Amniotic stem cell (primary cell): ENCODE data around the gene GABBR2.

Experiments
- DNase-seq: peaks from one replicate; lab custom pipeline; 2025; lab: John Stamatoyannopoulos, UW

Gene GABBR2

DNA sequence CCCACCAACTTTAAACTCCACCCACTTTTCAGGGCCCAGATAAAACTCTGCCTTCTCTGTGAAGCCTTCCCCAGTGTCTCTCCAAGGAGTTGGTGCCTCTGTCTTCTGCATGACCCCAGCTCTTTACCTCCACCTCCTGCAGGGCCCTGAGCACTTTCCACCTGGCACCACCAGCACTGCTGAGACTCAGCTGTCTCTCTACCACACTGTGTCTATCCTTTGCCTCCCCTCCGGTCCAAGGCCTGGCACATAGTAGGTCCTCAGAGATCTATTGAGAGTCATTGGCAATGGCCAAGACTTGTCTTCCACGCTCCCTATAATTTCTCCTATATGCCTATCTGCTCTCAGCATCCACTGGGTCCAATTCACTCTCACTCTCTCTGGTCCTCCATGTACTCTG lies 12.9 kb upstream of the GABBR2 start:
- DNase-seq: no peak

DNA sequence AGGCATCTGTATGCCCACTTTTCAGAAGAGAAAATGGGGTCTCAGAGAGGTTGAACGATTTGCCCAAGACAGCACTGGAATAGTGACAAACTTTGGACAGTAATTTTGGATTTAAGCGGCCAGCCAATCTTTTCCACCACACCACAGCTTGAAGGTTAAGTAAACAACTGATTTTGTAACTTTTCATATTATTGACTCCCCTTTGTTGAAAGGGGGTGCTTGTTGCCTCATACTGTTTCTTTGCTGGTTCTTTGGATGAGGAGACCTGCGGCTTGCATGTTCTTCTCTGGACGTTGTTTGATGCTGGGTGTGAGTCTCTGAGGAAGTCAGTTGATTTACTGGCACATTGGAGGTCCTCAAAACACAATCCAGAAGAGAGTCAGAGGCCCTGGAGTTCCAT lies 11.7 kb upstream of the GABBR2 start:
- no peak for DNase-seq

DNA sequence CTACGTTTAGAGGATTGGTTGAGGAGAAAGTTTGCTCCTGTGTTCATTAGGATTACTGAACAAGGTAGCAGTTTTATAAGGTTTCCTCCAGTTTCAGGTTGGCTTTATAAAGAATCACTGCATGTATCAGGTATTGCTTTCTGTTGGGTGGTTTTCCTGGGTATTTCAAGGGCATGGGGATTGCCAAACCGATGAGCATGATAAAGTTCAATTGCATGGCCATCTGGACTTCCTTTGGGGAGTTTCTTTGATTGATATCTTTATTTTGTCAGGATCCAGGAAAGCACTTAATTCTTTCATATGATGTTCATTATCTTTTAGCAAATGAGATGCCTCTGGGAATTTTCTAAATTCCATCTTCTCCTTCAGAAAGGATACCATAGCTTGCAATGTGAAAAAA lies 10.3 kb upstream of the GABBR2 start:
- no peak for DNase-seq

DNA sequence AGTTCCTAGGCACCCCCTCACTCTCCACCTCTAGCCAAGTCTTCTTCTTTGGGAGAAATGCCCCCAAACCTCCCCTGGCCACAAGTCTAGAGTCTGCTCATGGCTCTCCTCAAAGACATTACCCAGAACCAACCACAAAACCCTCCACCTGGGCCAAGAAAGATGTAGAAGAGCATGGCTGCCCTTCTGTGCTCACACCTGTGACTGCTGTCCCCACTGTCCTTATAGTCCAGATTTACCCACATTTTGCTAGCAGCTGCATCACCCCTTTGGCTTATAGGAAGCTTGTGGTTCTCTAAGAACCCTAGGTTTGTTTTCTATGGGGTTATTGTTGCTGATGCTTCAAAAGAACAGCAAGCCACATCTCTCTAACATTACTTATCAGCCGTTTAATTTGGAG lies 6.1 kb upstream of the GABBR2 start:
- DNase-seq: no peak

DNA sequence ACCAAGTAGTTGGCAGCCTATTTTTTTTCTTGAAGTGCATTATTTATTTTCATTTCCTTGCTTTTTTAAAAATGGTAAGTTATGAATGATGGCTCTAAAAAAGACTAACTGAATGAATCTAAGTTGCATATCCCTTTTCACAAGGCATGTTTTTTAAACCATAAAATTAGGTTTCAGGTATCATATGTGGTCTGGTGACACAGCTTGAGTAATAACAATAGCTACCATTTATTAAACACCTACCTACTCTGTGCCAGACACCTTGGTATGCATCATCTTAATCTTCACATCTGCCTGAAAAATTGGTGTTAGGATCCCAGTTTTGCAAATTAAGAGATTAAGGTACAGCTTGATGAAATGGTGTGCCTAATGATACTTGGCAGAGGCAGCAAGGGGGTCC lies 4.3 kb upstream of the GABBR2 start:
- DNase-seq: no peak

DNA sequence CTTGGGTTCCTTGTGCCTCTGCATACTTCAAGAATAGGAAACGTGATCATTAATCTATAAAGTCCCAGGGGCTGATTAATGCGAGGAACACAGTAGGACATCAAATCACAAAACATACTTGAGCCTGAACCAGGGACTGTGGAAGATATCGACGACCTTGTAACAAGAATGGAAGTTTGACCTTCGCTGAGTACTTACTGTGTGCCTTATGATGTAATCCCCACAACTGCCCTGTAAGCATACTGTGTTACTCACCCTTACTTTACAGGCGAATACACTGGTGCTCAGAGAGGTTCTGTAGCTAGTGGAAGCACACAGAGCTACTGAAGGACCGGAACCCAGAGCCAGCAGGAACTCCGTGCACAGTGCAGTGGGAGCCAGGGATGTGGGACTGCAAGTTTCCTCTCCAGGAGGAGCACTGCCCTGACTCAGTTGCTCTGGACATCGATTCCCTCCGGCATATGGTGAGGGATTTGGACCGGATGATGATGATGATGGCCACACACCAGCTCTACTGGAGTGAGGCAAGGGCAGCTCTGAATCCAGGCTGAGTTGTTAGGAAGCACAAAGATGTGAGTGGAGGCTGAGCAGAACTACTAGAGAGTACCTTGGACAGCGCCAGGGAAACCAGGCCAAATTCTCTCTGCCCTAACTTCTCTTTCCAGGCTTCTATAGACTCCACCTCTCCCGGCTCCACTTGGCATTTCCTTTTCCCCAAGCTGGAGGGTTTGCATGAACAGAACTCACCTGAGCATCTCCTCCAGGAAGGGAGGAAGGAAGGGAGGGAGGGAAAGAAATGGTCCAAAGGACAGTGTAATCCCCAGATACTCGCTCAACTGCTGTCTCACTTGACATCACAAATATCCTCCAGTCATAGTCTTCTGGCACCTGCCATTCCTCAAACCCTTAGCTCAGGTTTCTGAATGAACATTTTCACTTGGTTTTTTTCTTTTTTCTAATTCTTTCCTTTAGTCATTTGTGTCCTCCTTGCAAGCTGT lies 1.5 kb upstream of the GABBR2 start:
- peak; percentile 21 for DNase-seq

DNA sequence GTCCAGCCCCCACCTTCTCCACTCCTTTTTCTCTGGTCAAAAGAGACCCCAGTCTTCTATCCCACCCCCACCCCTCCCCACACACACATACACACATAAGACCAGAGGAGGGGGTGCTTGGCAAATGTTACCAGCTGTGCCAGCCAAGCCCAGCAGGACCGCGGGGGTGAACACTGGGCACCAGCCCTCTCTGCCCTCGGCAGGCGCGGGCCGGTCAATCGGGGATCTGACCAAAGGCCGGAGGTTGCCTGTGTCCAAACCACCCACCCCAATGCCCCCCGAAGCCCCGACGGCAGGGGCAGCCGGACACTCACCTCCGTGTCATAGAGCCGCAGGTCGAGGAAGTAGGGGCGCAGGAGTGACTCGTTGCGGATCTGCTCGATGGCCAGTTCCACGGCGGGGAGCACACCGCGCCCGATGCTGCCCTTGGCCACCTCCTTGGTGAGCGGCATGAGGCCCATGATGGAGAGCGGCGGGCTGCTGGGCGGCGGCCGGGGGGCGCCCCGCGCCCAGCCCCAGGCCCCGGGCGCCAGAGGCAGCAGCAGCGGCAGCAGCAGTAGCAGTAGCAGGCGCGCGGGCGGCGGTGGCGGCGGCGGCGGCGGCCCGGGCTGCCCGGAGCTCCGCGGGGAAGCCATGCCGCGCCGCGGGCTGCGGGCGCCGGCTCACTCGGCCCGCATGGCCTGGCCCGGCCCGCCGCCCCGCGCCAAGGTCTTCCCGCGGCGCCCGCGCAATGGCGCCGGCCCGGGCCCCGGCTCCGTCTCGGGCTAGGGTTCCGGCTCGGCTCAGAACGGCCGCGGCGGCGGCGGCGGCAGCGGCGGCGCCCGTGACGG lies 417 bp downstream of the GABBR2 start:
- DNase-seq: no peak

DNA sequence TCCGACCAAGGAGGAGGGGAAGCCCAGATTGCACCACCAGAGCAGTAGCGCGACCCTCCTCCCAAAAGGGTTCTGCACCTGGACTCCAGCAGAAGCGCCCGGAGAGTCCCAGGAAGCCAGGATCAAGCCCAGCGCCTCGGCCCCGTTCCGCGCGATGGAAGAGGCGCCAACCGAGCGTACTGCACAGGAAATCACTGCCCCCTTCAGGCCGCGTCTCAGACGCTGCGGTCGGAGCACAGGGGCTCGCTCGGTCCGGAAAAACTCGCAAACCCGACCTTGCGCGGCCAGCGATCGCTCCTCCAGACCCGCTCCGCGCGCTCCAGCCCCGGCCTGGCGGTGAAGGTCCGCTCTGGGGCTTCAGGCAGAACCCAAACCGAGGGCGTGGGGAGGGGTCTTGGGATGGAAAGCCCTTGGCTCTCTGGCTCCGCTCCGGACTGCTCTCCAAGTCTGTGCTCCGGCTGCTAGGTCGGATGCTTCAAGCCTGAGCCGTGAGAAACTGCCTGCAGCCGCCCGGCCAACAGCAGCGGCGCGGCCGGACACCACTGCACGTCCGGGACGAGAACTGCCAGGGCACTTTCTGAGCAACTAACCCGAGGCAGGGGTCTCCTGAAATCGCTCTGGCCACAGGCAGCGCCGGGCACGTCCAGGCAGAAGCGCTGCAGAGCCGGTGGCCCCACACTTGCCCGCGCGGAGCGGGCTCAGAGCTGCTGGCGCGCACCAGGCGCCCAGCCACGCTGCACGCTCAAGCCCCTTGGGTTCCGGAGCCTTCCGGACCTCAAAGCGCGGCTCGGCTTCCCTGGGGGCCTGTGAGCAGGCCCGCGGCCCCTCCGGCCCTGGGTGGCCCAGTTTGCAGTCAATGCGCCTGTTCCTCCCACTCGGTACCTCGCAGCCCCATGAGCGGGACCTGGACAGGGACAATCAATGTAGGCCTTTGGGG lies 1.3 kb downstream of the GABBR2 start:
- DNase-seq: peak; percentile 26

DNA sequence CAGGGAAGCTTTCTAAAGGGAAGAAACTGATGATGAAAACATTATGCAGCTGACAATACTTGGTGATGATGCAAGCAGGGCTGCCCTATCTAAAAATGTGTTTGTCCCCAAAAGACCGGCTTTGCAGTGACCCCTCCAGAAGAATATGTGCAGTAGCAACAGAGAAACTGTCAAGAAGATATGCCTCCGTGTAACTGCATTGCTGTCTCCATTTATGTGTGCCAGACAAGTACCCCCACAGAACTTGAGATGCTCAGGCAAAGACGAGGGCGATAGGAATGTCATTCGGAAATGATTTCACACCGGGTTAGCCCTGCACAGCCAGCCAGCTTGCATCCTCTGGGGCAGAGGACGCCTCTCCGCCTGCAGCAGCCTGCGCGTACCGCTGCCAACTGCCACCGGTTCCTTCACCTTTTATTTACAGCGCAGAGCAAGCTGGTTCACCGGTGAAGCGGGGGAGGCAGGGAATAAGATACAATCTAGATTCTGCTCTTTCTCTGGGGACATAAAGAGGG lies 2.0 kb downstream of the GABBR2 start:
- no peak for DNase-seq

DNA sequence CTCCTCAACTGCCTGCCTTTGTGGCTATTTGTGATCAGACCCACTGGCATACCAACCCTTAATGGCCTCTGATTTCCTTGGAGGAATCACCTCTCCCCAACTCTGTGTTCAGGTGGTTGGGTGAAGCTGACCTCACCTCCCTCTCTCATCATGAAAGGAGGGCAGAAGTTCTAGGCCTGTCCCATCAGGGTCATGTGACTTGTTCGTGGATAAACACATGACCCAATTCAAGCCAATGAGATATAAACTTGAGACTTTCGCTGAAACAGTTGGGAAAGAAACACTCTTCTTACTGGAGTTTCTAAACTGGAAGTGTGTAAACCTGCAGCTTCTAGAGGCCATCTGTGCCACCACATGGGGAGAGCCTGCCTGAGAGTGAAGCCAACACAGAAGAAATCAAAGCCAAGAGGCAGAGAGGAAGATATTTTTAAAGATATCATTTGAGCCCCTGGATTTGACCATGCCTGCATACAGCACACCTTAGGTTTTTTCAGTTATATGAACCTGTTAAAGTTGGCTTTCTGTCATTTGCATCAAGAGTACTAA lies 5.8 kb downstream of the GABBR2 start:
- no peak for DNase-seq

DNA sequence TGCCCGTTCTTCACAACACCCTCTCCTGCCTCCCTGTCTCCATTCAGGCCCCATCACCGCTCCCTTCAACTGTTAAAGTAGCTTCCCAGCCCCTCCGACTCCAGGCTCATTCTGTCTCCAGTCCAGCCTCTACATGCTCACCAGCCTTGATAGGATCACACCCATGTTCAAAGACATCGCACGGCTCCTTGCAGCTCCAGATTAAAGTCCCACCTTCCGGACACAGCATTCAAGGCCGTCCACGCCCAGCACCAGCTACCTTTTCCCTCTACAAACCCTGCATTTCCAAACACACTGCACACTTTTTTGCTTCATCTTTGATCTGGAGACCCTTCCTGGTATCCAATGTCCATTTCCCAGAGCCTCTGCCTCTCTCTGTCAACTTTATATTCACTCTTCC lies 6.4 kb downstream of the GABBR2 start:
- DNase-seq: no peak

DNA sequence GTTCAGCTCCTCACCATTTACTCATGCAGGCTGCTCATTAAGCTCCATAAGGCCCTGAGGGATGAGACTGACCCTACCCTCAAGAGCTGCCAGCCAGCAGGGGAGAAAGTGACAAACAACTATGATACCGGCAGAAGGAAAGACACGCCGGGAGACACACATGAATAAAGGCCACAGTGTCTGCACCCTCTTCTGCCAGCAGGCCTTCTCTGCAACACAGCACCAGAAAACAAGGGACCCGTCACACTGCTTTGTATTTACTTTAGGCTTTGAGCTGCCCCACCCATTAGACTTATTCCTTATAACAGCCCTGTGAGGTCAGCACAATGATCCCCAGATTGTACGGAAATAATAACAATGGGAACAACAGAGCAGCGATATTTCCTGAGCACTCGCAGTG lies 7.2 kb downstream of the GABBR2 start:
- no peak for DNase-seq

DNA sequence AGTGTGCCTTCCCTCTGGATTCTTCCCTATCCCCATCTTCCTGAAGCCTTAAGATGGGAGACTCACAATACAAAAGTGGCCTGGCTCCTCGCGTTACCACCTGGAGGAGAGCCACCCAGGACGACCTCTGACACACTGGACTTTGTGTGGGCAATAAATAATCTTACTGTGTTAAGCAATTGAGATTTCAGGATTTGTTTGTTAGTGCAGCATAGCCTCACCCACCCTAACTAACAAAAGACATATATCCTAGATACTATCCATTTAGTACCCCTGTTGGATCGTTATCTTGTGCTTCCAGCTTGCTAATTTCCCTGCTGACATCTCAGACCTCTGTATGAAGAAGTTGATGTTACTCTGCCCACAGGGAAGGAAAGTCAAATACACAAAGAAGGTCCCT lies 7.9 kb downstream of the GABBR2 start:
- DNase-seq: no peak

DNA sequence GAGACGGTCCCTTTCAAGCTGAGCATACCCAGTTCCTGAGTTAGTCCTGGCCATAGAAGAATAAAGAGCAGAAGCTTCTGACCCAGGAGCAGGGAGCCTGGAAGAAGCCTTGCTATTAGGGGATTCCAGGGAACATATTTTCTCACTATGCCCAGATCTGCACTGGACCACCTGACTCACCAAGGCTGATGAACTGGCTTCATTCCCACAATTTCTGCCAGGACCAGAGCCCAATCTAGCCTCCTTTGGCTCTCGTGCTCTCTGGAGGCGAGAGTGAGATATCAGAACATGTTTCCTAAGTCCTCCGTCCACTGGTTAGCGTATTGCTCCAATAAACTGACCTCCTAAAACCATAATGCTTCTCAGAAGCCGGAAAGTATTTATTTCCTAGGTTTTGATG lies 9.9 kb downstream of the GABBR2 start:
- DNase-seq: no peak

DNA sequence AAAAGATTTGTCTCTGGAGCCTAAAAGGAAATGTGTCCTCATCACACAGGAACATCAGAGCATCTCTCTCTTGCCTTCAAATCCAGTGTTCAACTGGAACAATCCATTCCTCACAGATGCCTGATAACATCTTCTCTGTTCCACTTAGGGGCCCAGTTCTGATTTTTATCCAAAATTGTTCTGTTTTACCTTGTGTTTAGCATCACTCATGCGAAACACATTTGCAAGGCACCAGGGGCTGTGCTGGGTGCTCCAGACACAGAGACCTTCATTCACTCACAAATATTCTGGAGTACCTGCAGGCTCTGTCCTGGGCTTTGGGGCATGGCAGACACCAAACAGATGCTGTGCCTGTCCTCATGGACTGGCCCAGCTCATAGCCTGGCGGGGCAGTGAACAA lies 13.8 kb downstream of the GABBR2 start:
- no peak for DNase-seq

DNA sequence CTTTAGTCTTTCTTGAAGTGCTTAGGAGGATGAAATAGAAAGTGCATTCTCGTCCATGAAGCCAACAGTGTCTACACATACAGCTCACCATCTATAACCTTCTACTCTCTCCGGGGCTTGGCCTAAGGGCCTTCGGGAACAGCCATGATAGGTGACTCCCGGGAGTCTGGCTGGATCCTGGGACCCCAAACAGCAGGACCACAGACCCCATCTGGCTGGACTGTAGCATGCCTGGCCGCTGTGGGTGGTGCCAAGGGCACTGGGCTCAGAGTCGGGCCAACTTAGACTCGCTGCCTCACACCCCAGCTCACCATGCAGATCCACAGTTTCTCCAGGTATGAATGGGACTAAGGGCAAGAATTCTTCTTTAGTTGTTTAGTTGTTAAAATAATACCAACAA lies 16.3 kb downstream of the GABBR2 start:
- DNase-seq: no peak

DNA sequence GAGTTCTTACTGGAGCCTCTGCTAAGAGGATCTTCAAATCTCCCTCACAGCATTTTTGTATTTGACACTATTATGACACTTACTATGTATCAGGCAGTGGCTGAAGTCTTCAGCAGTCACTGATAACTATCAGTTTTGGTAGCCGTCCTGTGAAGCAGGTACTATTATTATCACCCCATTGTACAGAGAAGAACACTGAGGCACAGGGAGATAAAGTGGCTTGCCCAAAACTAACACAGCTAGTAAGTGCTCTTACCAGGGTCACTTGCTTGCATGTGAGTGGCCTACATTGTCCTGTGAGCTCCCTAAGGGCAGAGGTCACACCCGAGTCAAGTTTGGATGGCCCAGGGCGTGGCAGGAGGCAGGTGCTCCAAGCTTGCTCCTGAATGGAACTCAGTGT lies 16.8 kb downstream of the GABBR2 start:
- no peak for DNase-seq

DNA sequence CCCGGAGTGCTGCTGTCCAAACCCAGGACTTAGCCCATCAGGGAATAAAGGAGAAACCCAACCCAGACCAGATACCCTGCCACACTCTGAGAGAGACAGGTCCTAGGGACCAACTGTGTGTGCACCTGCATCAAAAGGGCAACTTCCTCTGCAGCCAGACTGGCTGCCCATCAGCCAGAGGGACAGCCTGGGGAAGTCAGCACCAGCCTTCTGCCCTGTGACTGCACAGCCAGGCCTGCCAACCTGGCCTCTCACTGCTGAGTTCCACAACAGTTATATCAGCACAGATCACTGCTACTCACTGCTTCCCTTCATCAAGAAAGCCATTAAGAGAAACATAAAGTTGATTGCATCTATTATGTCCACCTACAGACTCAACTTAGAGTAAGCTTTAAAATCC lies 18.0 kb downstream of the GABBR2 start:
- DNase-seq: no peak

DNA sequence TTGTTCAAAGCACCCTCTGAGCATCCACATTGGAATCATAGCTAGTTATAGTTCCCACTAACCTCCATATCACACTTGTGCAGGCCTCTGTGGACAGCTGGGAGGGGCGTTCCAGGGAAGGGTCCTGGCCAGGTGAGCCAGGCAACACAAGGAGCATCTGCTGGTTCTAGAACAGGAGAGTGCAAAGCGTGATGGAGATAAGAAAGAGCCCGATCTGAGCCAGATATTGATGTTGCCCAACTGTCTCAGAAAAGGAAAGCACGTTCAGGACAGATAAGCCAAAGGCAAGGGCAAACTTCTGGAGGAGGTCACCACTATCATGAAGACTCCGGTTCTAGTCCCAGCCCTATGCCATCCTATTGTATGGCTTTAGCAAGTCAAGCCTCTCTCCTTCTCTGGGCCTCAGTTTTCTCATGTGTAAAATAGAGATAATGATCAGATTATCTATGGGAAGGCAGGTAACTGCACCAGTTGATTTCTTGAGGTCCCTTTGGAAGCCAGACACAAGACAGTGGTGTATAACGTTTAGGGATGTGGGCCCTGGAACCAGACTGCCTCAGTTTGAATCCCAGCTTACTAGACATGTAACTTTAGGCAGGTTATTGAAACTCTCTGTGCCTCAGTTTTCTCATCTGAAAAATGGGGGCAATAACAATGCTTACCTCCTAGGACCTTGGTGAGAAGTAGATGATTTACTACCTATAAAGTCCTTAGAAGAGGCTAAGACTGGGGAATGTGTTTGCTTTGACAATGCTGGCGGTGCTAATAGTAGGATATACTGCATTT lies 19.8 kb downstream of the GABBR2 start:
- no peak for DNase-seq

DNA sequence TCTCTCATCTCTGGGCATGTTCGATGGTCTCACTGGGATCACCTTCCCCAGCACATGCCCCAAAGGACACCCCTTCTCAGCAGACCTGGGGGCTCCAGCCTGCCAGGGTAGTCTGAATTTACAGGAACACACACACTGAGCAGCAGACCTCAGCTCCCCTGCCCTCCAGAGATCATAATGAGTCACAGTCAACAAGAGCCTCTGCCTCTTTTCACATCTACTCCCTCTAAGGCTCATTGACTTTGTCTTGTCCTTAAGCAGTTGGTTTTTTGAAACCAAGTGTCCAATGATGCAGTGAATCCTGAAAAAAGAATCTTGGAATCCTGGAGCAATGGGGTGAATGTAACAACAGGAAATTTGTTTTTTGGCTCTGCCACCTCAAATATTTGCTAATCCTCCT lies 20.8 kb downstream of the GABBR2 start:
- DNase-seq: no peak
